ENCODE results near the gene PLPPR2. TPM values are rescaled to one million over a fixed set of nuclear protein-coding genes. Genes with fewer than 3 reads are reported as not detected.

The PLPPR2 gene
- total RNA-seq, 1 experiment from 2014 or later: 19.5 TPM

DNA sequence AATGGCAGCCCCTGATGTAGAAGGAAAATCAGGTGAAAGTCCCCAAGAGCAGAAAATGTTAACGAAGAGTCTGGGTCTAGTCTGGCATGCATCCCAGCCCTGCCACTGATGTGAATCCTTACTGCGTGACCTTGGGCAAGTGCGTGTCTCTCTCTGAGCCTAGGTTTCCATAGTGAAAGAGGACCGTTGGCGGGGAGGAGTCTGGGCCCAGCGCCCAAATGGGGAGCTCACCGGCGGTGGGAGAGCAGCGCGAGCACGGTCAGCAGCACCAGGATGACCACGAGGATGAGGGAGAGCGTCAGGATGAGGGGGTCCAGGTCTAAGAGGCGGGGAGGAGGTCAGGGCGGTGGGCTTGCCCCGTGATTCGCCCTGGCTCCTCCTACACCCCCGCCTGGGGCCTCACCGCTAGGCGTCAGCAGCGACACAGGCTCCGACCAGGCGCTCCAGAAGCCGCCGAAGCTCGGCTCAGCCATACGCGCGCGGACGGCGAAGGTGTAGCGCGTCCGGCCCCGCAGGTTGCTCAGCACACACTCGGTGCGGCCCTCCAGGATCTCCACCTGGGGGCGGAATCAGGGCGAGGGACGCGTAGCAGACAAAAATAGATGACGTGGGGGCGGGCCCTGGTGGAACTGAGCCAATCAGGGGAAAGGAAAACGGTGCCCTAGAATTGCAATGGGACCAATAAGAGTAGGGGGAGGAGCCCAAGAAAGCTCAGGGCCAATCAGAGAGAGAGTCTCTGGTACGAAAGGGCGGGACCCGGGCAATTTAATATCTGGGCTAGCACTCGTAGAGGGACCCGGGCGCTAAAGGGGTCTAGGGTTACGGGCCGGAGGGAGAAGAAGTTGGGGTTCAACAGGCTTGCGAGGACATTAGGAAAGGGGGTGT, 25.7 kb downstream of the PLPPR2 start:
- CTCF ChIA-PET: interaction anchor here (0.6 to 2.0 kb wide), 34 partner anchors 11 to 255 kb away, joined by 3 to 13 read pairs (median 4); partner anchors contain the start of genes RAB3D and TSPAN16
- Mint-ChIP-seq H3K36me3 (ENCODE audit: insufficient read depth, unreplicated experiment) (no peaks in the 10 kb centered on the region), H3K4me3 (ENCODE audit: unreplicated experiment) (peak overlapping the region; percentile 76), H3K27me3 (ENCODE audit: insufficient read depth, unreplicated experiment) (no peaks in the 10 kb centered on the region), H3K9me3 (ENCODE audit: unreplicated experiment) (no peaks in the 10 kb centered on the region), H3K27ac (ENCODE audit: low read depth, unreplicated experiment) (peak overlapping the region; percentile 90), H3K4me1 (ENCODE audit: insufficient read depth, unreplicated experiment) (peaks cover 35% of the 10 kb centered on the region)
- BruUV-seq (replicated peaks): no TSS peak
- DNase-seq (ENCODE audit: unreplicated experiment): peak; percentile 99
- intact Hi-C loops (cut with micrococcal nuclease): loop anchor here (2.0 kb wide), 3 partner anchors 54 to 206 kb away; partner anchors contain the start of genes ODAD3 and PRKCSH
- TF ChIP-seq, protein P1, sequence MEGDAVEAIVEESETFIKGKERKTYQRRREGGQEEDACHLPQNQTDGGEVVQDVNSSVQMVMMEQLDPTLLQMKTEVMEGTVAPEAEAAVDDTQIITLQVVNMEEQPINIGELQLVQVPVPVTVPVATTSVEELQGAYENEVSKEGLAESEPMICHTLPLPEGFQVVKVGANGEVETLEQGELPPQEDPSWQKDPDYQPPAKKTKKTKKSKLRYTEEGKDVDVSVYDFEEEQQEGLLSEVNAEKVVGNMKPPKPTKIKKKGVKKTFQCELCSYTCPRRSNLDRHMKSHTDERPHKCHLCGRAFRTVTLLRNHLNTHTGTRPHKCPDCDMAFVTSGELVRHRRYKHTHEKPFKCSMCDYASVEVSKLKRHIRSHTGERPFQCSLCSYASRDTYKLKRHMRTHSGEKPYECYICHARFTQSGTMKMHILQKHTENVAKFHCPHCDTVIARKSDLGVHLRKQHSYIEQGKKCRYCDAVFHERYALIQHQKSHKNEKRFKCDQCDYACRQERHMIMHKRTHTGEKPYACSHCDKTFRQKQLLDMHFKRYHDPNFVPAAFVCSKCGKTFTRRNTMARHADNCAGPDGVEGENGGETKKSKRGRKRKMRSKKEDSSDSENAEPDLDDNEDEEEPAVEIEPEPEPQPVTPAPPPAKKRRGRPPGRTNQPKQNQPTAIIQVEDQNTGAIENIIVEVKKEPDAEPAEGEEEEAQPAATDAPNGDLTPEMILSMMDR (IDR thresholded peaks at IDR 0.05; ENCODE audit: unreplicated experiment): peak; percentile 71
- POLR2A ChIA-PET: interaction anchor here (0.6 to 2.0 kb wide), 14 partner anchors 10 to 427 kb away, joined by 3 to 11 read pairs (median 5); partner anchors contain the start of genes CCDC159, ECSIT, ODAD3 and PRKCSH

DNA sequence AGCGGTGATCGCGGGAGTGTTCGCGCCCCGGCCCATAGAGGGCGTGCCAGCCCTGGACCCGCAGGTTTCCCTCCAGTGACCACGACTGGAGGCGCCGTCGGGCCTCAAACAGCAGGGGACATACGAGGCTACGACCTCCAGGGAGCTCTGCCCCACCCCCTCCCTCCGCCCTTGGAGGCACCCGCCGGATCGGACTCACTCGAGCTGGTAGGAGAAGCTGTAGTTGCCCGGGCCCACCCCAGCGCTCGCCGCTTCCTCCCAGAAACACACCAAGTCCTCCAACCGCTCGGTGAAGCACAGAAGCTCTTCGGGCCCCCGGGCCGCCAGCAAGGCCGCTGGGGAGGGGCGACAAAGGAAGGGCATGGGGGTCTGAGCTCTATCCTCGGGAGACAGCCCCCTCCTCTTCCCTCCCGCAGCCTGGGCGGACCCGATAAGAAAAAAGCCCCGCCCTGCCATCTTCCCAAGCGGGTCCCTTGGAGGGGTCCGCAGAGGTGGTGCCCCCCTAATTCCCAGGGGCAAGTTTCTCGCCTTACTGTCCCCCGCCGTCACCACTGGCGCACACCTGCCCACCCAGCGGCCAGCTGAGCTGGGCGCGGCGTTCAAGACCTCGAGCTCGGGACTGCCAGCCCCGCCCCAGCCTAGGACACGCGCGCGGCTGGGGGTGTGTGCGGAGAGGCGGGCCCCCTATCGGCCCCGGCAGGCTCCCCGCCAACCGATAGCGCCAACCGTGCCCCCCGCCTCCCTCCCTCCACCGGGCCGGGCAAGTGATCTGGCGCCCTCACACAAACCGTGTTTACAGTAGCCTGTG, 27.9 kb downstream of the PLPPR2 start:
- ChIA-PET POLR2A (no interaction called here), CTCF (interaction anchor here (0.7 to 1.8 kb wide), 5 partner anchors 8 to 99 kb away, joined by 3 to 8 read pairs (median 3); no protein-coding TSS in a partner anchor)
- intact Hi-C loops (cut with micrococcal nuclease): no loop called here
- no peak for DNase-seq (ENCODE audit: unreplicated experiment)
- TF ChIP-seq, protein P1 (IDR thresholded peaks at IDR 0.05; ENCODE audit: unreplicated experiment): peak; percentile 61
- Mint-ChIP-seq H3K27ac (ENCODE audit: low read depth, unreplicated experiment) (no peak overlapping the region), H3K36me3 (ENCODE audit: insufficient read depth, unreplicated experiment) (no peaks in the 10 kb centered on the region), H3K9me3 (ENCODE audit: unreplicated experiment) (no peaks in the 10 kb centered on the region), H3K27me3 (ENCODE audit: insufficient read depth, unreplicated experiment) (no peaks in the 10 kb centered on the region), H3K4me3 (ENCODE audit: unreplicated experiment) (no peak overlapping the region), H3K4me1 (ENCODE audit: insufficient read depth, unreplicated experiment) (peaks cover 24% of the 10 kb centered on the region)
- BruUV-seq (replicated peaks): no TSS peak

- Mint-ChIP-seq H3K4me1 (ENCODE audit: insufficient read depth, unreplicated experiment) (peaks cover 20% of the 10 kb centered on the region), H3K4me3 (ENCODE audit: unreplicated experiment) (no peak overlapping the region), H3K27ac (ENCODE audit: low read depth, unreplicated experiment) (no peak overlapping the region), H3K36me3 (ENCODE audit: insufficient read depth, unreplicated experiment) (no peaks in the 10 kb centered on the region), H3K9me3 (ENCODE audit: unreplicated experiment) (no peaks in the 10 kb centered on the region), H3K27me3 (ENCODE audit: insufficient read depth, unreplicated experiment) (no peaks in the 10 kb centered on the region)
- ChIA-PET POLR2A (no interaction called here), CTCF (interaction anchor here (0.6 to 1.8 kb wide), 3 partner anchors 8 to 177 kb away, joined by 3 to 8 read pairs (median 4); no protein-coding TSS in a partner anchor)
- TF ChIP-seq, protein P1 (IDR thresholded peaks at IDR 0.05; ENCODE audit: unreplicated experiment): no peak
- no TSS peak for BruUV-seq (replicated peaks)
- DNase-seq (ENCODE audit: unreplicated experiment): no peak
- intact Hi-C loops (cut with micrococcal nuclease): no loop called here
Measured at GRCh38 chr19:11383706-11384048, 28.4 kb downstream of the PLPPR2 start.

GRCh38 chr19:11384778-11385129, 29.5 kb downstream of the PLPPR2 start:
- no peak overlapping the region for H3K27ac Mint-ChIP-seq (ENCODE audit: low read depth, unreplicated experiment)

More at GRCh38 chr19:11384778-11385129, 29.5 kb downstream of the PLPPR2 start:
- no TSS peak for BruUV-seq (replicated peaks)
- POLR2A ChIA-PET: interaction anchor here (0.7 kb wide), 1 partner anchor 136 kb away, joined by 3 read pairs; no protein-coding TSS in a partner anchor
- intact Hi-C loops (cut with micrococcal nuclease): no loop called here
- Mint-ChIP-seq H3K9me3 (ENCODE audit: unreplicated experiment) (no peaks in the 10 kb centered on the region), H3K4me1 (ENCODE audit: insufficient read depth, unreplicated experiment) (peaks cover 17% of the 10 kb centered on the region), H3K4me3 (ENCODE audit: unreplicated experiment) (no peak overlapping the region), H3K27me3 (ENCODE audit: insufficient read depth, unreplicated experiment) (no peaks in the 10 kb centered on the region), H3K36me3 (ENCODE audit: insufficient read depth, unreplicated experiment) (no peaks in the 10 kb centered on the region)
- DNase-seq (ENCODE audit: unreplicated experiment): no peak
- TF ChIP-seq, protein P1 (IDR thresholded peaks at IDR 0.05; ENCODE audit: unreplicated experiment): no peak
- CTCF ChIA-PET: interaction anchor here (0.7 to 1.2 kb wide), 3 partner anchors 9 to 494 kb away, joined by 3 to 4 read pairs (median 3); no protein-coding TSS in a partner anchor

All from MCF 10A (cell line).